Stimulated activated CD8-positive, alpha-beta memory T cell treated with anti-CD3 and anti-CD28 coated beads, Interleukin-12 subunit alpha, Interleukin-12 subunit beta, amount 100 ng/mL, for 24 hours (primary cell): ENCODE measurements around the gene POC1A.
"Not testable (repeated sequence)": the region's sequence is repeated elsewhere in the genome, so short reads cannot be mapped to it uniquely, and the experiment has no call there.

Experiments used
- DNase-seq: peaks from one replicate; pipeline ENCODE4 v3.0.0-alpha.2; 2020; ENCODE audit errors: extremely low read depth

Gene POC1A

GRCh38 chr3:52046902-52047239 lies 107.4 kb downstream of the POC1A start:
- DNase-seq, result no peak

- no peak for DNase-seq
Observed at GRCh38 chr3:52046186-52046901, 107.9 kb downstream of the POC1A start.

DNA sequence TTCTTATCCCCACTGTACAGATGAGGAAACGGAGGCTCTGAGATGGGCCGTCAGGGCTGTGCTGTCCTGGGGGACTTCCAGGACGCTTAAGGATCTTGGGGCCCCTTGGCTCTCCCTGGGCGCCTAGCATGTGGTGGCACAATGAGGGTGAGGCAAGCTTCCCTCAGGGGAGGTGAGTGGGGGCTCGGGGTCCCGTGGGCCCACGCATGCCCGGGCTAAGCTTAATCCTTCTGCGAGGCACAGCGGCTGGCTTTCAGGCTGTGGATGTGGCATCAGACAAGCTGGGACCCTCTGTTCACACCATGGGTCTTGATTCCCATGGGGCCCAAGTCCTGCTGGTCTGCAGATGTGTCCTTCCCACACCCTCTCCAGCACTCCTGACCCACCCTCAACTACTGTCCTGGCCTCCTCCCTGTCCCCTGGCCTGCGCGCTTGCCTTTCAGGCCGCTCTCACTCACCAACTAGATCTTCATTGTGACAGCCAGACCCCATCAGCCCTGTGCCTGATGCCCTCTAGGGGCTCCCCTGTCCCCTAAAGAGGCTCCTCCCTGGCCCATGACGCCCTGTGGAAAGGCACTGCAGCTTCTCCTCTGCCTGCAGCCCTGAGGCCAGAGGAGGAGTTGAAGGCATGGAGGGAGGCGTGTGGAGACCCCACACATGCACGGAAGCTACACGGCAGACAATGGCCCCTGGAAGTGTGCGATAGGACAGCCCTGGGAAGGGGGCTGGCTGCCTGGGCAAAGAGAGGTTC lies 109.2 kb downstream of the POC1A start:
- DNase-seq, result no peak

- no peak for DNase-seq
Observed at GRCh38 chr3:52043750-52044149, 110.5 kb downstream of the POC1A start.

GRCh38 chr3:52043039-52043438 lies 111.2 kb downstream of the POC1A start:
- DNase-seq, result not testable (repeated sequence)

GRCh38 chr3:52041118-52041731 lies 113.0 kb downstream of the POC1A start:
- DNase-seq, result no peak

- DNase-seq, result no peak
Observed at GRCh38 chr3:52040600-52040999, 113.6 kb downstream of the POC1A start.

DNA sequence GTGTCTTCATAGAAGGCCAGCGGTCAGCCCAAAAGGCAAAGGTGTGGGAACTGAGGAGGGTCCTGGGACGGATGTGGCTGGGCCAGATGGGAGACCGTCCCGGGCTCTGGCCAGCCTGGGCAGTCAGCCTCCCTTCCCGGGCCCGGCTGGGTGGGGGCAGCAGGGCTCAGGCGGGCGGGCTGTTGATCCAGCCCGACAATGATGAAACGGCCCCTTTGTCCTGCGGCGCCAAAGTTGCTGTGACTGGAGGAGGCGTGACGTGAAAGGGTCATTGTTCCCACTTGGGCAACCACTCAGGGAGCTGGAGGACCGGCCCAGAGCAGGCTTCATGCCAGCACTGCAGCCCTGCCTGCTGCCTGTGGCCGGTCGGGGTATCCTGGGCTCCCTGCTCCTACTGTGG lies 114.4 kb downstream of the POC1A start:
- no peak for DNase-seq

DNA sequence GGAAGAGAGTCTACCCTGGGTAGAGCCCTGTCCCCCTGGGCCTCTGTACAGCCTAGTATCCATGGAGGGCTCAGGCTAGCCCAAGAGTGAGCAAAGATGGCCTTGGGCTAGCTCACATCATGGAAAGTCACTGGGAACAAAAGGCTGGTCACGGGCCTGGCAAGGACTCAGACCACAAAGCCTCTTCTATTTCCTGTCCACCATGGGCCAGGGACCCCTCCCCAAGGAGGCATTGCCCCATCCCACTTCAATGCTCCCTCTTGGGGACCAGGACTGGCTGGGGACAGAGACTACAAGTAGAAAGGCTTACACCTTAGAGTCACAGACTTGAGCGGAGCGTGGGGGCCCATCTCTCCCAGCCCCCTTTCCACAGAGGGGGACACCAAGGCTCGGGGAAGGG lies 114.8 kb downstream of the POC1A start:
- no peak for DNase-seq

DNA sequence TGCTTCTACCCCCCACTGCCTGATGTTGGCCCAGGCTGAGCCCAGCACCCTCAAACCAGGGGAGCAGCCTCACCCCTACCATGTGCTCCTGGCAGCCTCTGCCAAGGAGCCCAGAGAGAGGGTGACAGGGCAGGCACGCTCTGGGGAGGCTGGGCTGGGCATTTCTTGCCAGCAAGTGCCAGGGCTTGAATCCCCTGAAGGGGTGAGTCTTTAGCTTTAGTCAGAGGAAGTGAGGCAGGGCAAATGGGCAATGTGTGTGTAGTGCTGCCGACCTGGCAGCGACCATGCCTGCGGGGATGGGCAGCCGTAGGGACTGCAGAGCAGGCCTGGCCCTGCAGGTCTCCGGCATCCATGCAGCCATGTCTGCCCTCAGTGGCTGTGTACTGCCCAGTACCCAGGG lies 116.0 kb downstream of the POC1A start:
- DNase-seq, result no peak

- no peak for DNase-seq
Observed at GRCh38 chr3:52037291-52037690, 116.9 kb downstream of the POC1A start.

DNA sequence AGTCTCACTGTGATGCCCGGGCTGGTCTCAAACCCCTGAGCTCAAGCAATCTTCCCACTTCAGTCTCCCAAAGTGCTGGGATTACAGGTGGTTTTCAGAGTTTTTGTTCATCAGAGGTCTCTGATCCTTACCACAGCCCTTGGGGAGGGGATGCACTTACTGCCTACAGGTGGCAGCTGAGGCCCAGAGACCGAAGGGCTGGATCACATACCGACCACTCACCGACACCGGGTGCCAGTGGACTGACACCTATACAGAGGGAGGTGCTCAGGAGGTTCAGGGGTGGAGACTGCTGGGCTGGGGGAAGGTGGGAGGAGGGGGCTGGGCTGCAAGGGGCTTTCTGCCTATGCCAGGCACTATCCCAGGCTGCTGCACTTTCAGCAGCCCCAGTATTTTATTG lies 117.4 kb downstream of the POC1A start:
- DNase-seq, result no peak

DNA sequence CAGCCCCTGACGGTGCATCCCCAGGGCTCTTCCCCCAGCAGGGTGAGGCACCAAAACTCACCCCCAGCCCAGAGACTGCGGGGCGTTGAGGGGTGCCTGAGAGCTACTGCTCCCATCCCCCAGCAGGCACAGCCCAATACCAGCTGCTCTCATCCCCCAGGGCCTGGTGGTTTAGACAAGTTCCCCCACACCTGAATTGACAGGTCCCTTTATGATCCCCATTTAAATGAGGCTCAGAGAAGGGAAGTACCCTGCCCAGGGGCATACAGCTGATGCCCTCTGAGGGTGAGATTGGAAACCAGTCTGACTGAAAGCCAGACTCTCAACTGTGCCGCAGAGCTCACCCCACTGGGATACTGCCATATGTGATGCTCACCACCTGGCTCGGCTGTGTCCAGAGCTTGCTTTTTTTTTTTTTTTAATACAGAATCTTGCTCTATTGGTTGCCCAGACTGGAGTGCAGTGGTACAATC lies 118.0 kb downstream of the POC1A start:
- no peak for DNase-seq

DNA sequence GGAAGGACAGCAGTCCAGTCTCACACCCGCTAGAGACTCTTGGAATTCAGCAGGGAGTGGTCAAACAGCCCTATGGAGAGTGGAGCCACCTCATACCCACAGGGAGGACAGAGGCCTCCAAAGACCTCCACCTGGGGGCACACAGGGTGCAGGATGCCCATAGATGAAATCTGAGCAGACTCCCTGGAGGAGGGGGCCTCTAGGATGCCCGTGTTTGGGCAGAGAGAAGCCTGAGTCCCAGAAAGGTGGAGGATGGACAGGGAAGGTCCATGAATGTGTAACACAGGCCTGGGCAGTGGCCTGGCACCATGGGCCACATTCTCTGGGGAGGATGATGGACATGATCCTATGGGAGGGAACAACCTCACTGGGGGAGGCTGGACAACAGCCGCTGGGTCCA lies 119.6 kb downstream of the POC1A start:
- DNase-seq, result no peak

DNA sequence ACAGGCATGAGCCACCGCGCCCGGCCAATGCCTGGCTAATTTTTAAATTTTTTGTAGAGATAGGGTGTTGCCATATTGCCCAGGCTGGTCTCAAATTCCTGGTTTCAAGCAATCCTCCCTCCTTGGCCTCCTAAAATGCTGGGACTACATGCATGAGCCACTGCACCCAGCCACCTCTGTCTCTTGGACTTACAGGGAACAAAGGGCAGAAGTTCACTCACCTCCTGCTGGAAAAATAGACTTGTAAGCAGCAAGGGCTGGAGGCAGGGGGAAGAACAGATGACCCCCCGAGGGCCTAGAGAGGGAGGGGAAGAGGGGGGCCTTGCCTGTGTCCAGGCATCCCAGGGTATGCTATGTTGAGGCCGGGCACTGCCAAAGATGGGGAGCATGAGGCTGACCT lies 120.0 kb downstream of the POC1A start:
- no peak for DNase-seq

DNA sequence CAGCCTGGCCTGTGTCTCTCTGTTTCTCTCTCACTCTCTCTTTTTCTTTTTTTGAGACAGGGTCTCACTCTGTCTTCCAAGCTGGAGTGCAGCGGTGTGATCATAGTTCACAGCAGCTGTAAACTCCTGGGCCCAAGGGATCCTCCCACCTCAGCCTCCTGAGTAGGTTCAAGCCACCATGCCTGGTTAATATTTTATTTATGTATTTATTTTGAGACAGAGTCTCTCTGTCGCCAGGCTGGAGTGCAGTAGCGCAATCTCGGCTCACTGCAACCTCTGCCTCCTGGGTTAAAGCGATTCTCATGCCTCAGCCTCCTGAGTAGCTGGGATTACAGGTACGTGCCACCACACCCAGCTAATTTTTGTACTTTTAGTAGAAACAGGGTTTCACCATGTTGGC lies 120.5 kb downstream of the POC1A start:
- DNase-seq, result not testable (repeated sequence)

- DNase-seq, result no peak
Observed at GRCh38 chr3:52032702-52033408, 121.4 kb downstream of the POC1A start.

DNA sequence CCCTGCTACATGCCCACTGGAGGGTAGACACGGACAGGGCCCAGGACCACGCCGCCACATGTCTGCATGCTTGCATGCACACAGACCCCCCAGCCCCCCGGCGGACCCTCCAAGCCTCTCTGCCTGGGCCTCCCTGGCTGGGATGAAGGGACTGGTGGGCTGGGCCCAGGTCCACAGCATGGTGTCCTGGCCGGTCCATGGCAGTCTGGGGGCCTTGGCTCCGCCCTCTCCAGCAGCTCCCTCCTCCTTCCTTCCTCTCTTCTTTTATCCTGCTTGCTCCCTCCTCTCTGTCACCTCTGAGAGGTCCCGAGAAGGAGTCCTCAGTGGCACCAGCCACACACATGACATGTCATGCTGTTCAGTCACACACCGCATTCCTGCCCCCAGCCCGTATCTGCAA lies 122.3 kb downstream of the POC1A start:
- DNase-seq, result no peak

DNA sequence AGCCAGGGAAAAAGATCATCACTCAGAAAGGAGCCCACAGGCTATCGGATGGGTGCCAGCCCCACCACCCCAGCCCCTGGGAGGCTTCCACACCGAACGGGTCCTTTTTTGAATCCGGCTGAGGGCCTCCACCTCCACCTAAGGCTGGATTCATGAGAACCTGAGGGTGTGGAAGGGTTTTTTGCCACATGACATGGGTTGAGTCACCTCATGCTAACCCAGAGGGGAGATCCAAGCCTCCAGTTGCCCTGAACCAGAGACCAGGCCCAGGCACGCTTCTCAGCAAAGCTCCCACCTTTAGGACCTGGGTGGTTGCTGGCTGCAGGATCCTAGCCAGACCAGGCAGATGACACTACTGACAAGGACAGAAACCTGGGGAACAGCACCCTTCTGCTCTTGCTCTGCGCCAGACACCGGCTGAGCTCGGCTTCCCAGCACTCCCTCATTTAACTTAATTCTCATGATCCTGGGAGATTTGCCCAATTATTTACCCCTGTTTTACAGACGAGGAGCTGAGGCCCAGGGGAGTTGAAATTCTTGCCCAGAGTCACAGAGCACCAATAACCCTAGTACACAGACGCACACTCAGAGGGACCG lies 123.4 kb downstream of the POC1A start:
- no peak for DNase-seq

DNA sequence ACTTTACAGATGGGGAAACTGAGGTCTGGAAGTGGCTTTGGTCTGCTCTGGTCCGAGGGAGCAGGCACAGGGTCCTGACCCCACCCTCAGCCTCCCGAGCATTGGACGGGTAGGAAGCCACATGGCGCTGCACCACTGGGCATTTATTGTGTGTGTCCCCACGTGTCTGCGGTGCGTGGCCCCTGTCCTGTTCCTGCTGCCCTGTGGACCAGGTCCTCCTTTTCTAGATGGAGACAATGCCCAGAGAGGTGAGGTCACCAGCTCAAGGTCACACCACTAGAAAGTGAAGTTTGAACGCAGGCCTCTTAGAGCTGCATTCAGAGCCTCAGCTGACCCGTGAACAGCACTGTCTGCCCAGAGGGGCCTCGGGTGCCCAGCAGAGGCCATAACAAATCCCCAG lies 124.7 kb downstream of the POC1A start:
- DNase-seq, result no peak

GRCh38 chr3:52029053-52029452 lies 125.2 kb downstream of the POC1A start:
- DNase-seq, result no peak

DNA sequence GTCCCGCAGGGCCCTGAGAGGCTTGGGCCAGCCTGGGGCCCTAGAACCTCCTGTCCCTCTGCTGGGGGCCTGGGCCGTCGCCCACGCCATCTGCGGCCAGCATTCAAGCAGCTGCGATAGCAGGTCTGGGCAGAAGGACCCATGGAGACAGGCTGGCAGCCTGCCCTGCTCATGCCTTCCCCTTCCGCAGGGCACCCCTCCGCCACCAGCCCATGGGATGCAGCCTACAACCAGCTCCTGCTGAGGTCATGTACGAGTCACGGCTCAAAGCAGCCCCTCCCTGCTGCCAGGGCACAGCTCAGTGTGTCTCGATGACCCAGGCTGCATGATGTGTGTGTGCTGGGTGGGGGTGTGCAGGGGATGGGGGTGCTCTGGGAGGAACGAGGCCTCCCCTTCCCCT lies 125.7 kb downstream of the POC1A start:
- no peak for DNase-seq
